ENCODE results near the gene GPC3. TPM values are rescaled to one million over a fixed set of nuclear protein-coding genes. Genes with fewer than 3 reads are reported as not detected.

The GPC3 gene
- total RNA-seq, 1 donor from 2014 or later = 306 TPM

DNA sequence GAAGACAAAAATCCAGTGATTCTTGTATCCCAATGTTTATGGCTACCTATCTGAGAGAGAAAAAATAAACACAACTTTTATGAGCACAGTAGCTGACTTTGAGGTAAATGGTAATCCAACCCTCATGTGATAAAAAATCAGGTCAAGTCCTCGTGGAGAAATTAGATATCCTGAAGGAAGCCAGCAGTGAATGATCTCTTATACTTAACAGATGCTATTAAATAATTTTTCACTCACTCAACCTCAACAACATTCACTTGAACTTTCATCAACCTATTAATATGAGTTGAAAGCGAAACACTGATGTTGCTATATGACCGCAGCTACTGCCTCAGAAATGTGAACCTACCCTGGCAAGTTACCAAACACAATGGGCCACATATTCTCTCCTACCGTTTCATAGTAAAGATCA lies 105.4 kb downstream of the GPC3 start:
- Histone ChIP-seq H3K27ac (ENCODE audit: low read depth, low read length) (no peak overlapping the region), H3K27me3 (ENCODE audit: control insufficient read depth in 3 of 3, insufficient read depth in 3 of 3, low read length in 3 of 3) (peaks cover 0 to 4% (median 0%) of the 10 kb centered on the region in 3 donors), H3K9me3 (ENCODE audit: control insufficient read depth in 3 of 3, low read length in 3 of 3) (no peaks in the 10 kb centered on the region), H3K9ac (ENCODE audit: low read depth in 1 of 3, low read length in 3 of 3) (no peak overlapping the region), H3K4me1 (ENCODE audit: control insufficient read depth in 3 of 3, insufficient read depth in 3 of 3, low read length in 3 of 3) (no peaks in the 10 kb centered on the region), H3K4me3 (ENCODE audit: low read length in 3 of 3) (no peak overlapping the region), H3K36me3 (ENCODE audit: control insufficient read depth in 3 of 3, insufficient read depth in 3 of 3, low read length in 3 of 3) (no peaks in the 10 kb centered on the region)

- no peaks in the 10 kb centered on the region for H3K36me3 ChIP-seq (ENCODE audit: control insufficient read depth in 3 of 3, insufficient read depth in 3 of 3, low read length in 3 of 3)
- no peak overlapping the region for H3K4me3 ChIP-seq (ENCODE audit: low read length in 3 of 3)
- H3K27me3 ChIP-seq (ENCODE audit: control insufficient read depth in 3 of 3, insufficient read depth in 3 of 3, low read length in 3 of 3) = peaks cover 0 to 4% (median 0%) of the 10 kb centered on the region in 3 donors
- no peaks in the 10 kb centered on the region for H3K9me3 ChIP-seq (ENCODE audit: control insufficient read depth in 3 of 3, low read length in 3 of 3)
- no peak overlapping the region for H3K9ac ChIP-seq (ENCODE audit: low read depth in 1 of 3, low read length in 3 of 3)
- no peak overlapping the region for H3K27ac ChIP-seq (ENCODE audit: low read depth, low read length)
- no peaks in the 10 kb centered on the region for H3K4me1 ChIP-seq (ENCODE audit: control insufficient read depth in 3 of 3, insufficient read depth in 3 of 3, low read length in 3 of 3)
Measured at GRCh38 chrX:133878710-133879109, 106.7 kb downstream of the GPC3 start.

- H3K27ac ChIP-seq (ENCODE audit: low read depth, low read length) = no peak overlapping the region
- H3K36me3 ChIP-seq (ENCODE audit: control insufficient read depth in 3 of 3, insufficient read depth in 3 of 3, low read length in 3 of 3) = no peaks in the 10 kb centered on the region
- H3K9me3 ChIP-seq (ENCODE audit: control insufficient read depth in 3 of 3, low read length in 3 of 3) = no peaks in the 10 kb centered on the region
- H3K27me3 ChIP-seq (ENCODE audit: control insufficient read depth in 3 of 3, insufficient read depth in 3 of 3, low read length in 3 of 3) = no peaks in the 10 kb centered on the region
- H3K4me1 ChIP-seq (ENCODE audit: control insufficient read depth in 3 of 3, insufficient read depth in 3 of 3, low read length in 3 of 3) = no peaks in the 10 kb centered on the region
- no peak overlapping the region for H3K9ac ChIP-seq (ENCODE audit: low read depth in 1 of 3, low read length in 3 of 3)
- H3K4me3 ChIP-seq (ENCODE audit: low read length in 3 of 3) = no peak overlapping the region
Measured at GRCh38 chrX:133876646-133877045, 108.7 kb downstream of the GPC3 start.

- no peaks in the 10 kb centered on the region for H3K36me3 ChIP-seq (ENCODE audit: control insufficient read depth in 3 of 3, insufficient read depth in 3 of 3, low read length in 3 of 3)
Measured at GRCh38 chrX:133869270-133869669, 116.1 kb downstream of the GPC3 start.

GRCh38 chrX:133868682-133869081 lies 116.7 kb downstream of the GPC3 start:
- H3K36me3 ChIP-seq (ENCODE audit: control insufficient read depth in 3 of 3, insufficient read depth in 3 of 3, low read length in 3 of 3) = no peaks in the 10 kb centered on the region

More at GRCh38 chrX:133869270-133869669, 116.1 kb downstream of the GPC3 start:
- H3K4me1 ChIP-seq (ENCODE audit: control insufficient read depth in 3 of 3, insufficient read depth in 3 of 3, low read length in 3 of 3) = no peaks in the 10 kb centered on the region
- H3K27me3 ChIP-seq (ENCODE audit: control insufficient read depth in 3 of 3, insufficient read depth in 3 of 3, low read length in 3 of 3) = peaks cover 0 to 3% (median 0%) of the 10 kb centered on the region in 3 donors
- H3K27ac ChIP-seq (ENCODE audit: low read depth, low read length) = no peak overlapping the region
- H3K9me3 ChIP-seq (ENCODE audit: control insufficient read depth in 3 of 3, low read length in 3 of 3) = no peaks in the 10 kb centered on the region
- H3K9ac ChIP-seq (ENCODE audit: low read depth in 1 of 3, low read length in 3 of 3) = no peak overlapping the region
- H3K4me3 ChIP-seq (ENCODE audit: low read length in 3 of 3) = no peak overlapping the region

GRCh38 chrX:133868250-133868649 lies 117.1 kb downstream of the GPC3 start:
- Histone ChIP-seq H3K27ac (ENCODE audit: low read depth, low read length) (no peak overlapping the region), H3K36me3 (ENCODE audit: control insufficient read depth in 3 of 3, insufficient read depth in 3 of 3, low read length in 3 of 3) (no peaks in the 10 kb centered on the region), H3K27me3 (ENCODE audit: control insufficient read depth in 3 of 3, insufficient read depth in 3 of 3, low read length in 3 of 3) (peaks cover 0 to 3% (median 0%) of the 10 kb centered on the region in 3 donors), H3K4me1 (ENCODE audit: control insufficient read depth in 3 of 3, insufficient read depth in 3 of 3, low read length in 3 of 3) (no peaks in the 10 kb centered on the region), H3K9me3 (ENCODE audit: control insufficient read depth in 3 of 3, low read length in 3 of 3) (no peaks in the 10 kb centered on the region), H3K4me3 (ENCODE audit: low read length in 3 of 3) (no peak overlapping the region), H3K9ac (ENCODE audit: low read depth in 1 of 3, low read length in 3 of 3) (no peak overlapping the region)

More at GRCh38 chrX:133868682-133869081, 116.7 kb downstream of the GPC3 start:
- no peak overlapping the region for H3K9ac ChIP-seq (ENCODE audit: low read depth in 1 of 3, low read length in 3 of 3)
- no peaks in the 10 kb centered on the region for H3K4me1 ChIP-seq (ENCODE audit: control insufficient read depth in 3 of 3, insufficient read depth in 3 of 3, low read length in 3 of 3)
- no peaks in the 10 kb centered on the region for H3K9me3 ChIP-seq (ENCODE audit: control insufficient read depth in 3 of 3, low read length in 3 of 3)
- H3K4me3 ChIP-seq (ENCODE audit: low read length in 3 of 3) = no peak overlapping the region
- H3K27ac ChIP-seq (ENCODE audit: low read depth, low read length) = no peak overlapping the region
- H3K27me3 ChIP-seq (ENCODE audit: control insufficient read depth in 3 of 3, insufficient read depth in 3 of 3, low read length in 3 of 3) = peaks cover 0 to 3% (median 0%) of the 10 kb centered on the region in 3 donors

GRCh38 chrX:133865761-133866471 lies 119.5 kb downstream of the GPC3 start:
- no peak overlapping the region for H3K27ac ChIP-seq (ENCODE audit: low read depth, low read length)
- no peak overlapping the region for H3K4me3 ChIP-seq (ENCODE audit: low read length in 3 of 3)
- no peaks in the 10 kb centered on the region for H3K9me3 ChIP-seq (ENCODE audit: control insufficient read depth in 3 of 3, low read length in 3 of 3)
- no peaks in the 10 kb centered on the region for H3K36me3 ChIP-seq (ENCODE audit: control insufficient read depth in 3 of 3, insufficient read depth in 3 of 3, low read length in 3 of 3)
- H3K9ac ChIP-seq (ENCODE audit: low read depth in 1 of 3, low read length in 3 of 3) = no peak overlapping the region
- peaks cover 0 to 3% (median 0%) of the 10 kb centered on the region in 3 donors for H3K27me3 ChIP-seq (ENCODE audit: control insufficient read depth in 3 of 3, insufficient read depth in 3 of 3, low read length in 3 of 3)
- H3K4me1 ChIP-seq (ENCODE audit: control insufficient read depth in 3 of 3, insufficient read depth in 3 of 3, low read length in 3 of 3) = no peaks in the 10 kb centered on the region

- H3K9me3 ChIP-seq (ENCODE audit: control insufficient read depth in 3 of 3, low read length in 3 of 3) = no peaks in the 10 kb centered on the region
- no peaks in the 10 kb centered on the region for H3K36me3 ChIP-seq (ENCODE audit: control insufficient read depth in 3 of 3, insufficient read depth in 3 of 3, low read length in 3 of 3)
- H3K4me3 ChIP-seq (ENCODE audit: low read length in 3 of 3) = no peak overlapping the region
- H3K27ac ChIP-seq (ENCODE audit: low read depth, low read length) = no peak overlapping the region
- no peaks in the 10 kb centered on the region for H3K4me1 ChIP-seq (ENCODE audit: control insufficient read depth in 3 of 3, insufficient read depth in 3 of 3, low read length in 3 of 3)
- peaks cover 0 to 3% (median 0%) of the 10 kb centered on the region in 3 donors for H3K27me3 ChIP-seq (ENCODE audit: control insufficient read depth in 3 of 3, insufficient read depth in 3 of 3, low read length in 3 of 3)
- H3K9ac ChIP-seq (ENCODE audit: low read depth in 1 of 3, low read length in 3 of 3) = no peak overlapping the region
Measured at GRCh38 chrX:133864236-133864635, 121.2 kb downstream of the GPC3 start.

GRCh38 chrX:133859860-133860259 lies 125.5 kb downstream of the GPC3 start:
- H3K27ac ChIP-seq (ENCODE audit: low read depth, low read length) = no peak overlapping the region
- no peak overlapping the region for H3K4me3 ChIP-seq (ENCODE audit: low read length in 3 of 3)
- no peak overlapping the region for H3K9ac ChIP-seq (ENCODE audit: low read depth in 1 of 3, low read length in 3 of 3)
- no peaks in the 10 kb centered on the region for H3K4me1 ChIP-seq (ENCODE audit: control insufficient read depth in 3 of 3, insufficient read depth in 3 of 3, low read length in 3 of 3)
- no peaks in the 10 kb centered on the region for H3K27me3 ChIP-seq (ENCODE audit: control insufficient read depth in 3 of 3, insufficient read depth in 3 of 3, low read length in 3 of 3)
- no peaks in the 10 kb centered on the region for H3K9me3 ChIP-seq (ENCODE audit: control insufficient read depth in 3 of 3, low read length in 3 of 3)
- H3K36me3 ChIP-seq (ENCODE audit: control insufficient read depth in 3 of 3, insufficient read depth in 3 of 3, low read length in 3 of 3) = no peaks in the 10 kb centered on the region

- no peaks in the 10 kb centered on the region for H3K36me3 ChIP-seq (ENCODE audit: control insufficient read depth in 3 of 3, insufficient read depth in 3 of 3, low read length in 3 of 3)
- H3K9me3 ChIP-seq (ENCODE audit: control insufficient read depth in 3 of 3, low read length in 3 of 3) = no peaks in the 10 kb centered on the region
- no peak overlapping the region for H3K9ac ChIP-seq (ENCODE audit: low read depth in 1 of 3, low read length in 3 of 3)
- H3K4me3 ChIP-seq (ENCODE audit: low read length in 3 of 3) = no peak overlapping the region
- H3K27me3 ChIP-seq (ENCODE audit: control insufficient read depth in 3 of 3, insufficient read depth in 3 of 3, low read length in 3 of 3) = no peaks in the 10 kb centered on the region
- no peak overlapping the region for H3K27ac ChIP-seq (ENCODE audit: low read depth, low read length)
- H3K4me1 ChIP-seq (ENCODE audit: control insufficient read depth in 3 of 3, insufficient read depth in 3 of 3, low read length in 3 of 3) = no peaks in the 10 kb centered on the region
Measured at GRCh38 chrX:133859336-133859735, 126.1 kb downstream of the GPC3 start.
